Urinary bladder (tissue), 4 donors: ENCODE measurements around the gene FAM20C. TPM values are rescaled to one million over a fixed set of nuclear protein-coding genes. Genes with fewer than 3 reads are reported as not detected.
A peak's percentile ranks its signal among the peaks of the same experiment; 100 is the strongest.
"Not testable (repeated sequence)": the region's sequence is repeated elsewhere in the genome, so short reads cannot be mapped to it uniquely, and the experiment has no call there.

Experiments used
- DNase-seq: peaks from one replicate; pipeline ENCODE4 v3.0.0-alpha.2; 2015; ENCODE audit errors: extremely low spot score
- H3K27ac ChIP-seq: one replicate; pipeline ENCODE4 v1.5.1; 2013; ENCODE audit warnings: low read depth, mild to moderate bottlenecking, moderate library complexity
- H3K36me3 ChIP-seq: one replicate; pipeline ENCODE4 v1.6.1; 2013; ENCODE audit warnings: mild to moderate bottlenecking, moderate library complexity; ENCODE audit not compliant: insufficient read depth
- H3K4me1 ChIP-seq: one replicate; pipeline ENCODE4 v1.6.1; 2013; ENCODE audit warnings: mild to moderate bottlenecking, moderate library complexity; ENCODE audit not compliant: insufficient read depth
- H3K4me3 ChIP-seq: one replicate; pipeline ENCODE4 v1.5.1; 2013; ENCODE audit warnings: low read depth, low read length
- WGBS: extraction: QIAGEN DNeasy Blood & Tissue Kit; methylation state at CpG from one replicate; pipeline ENCODE4 v1.1.7; 2013; 5-methylcytosine and 5-hydroxymethylcytosine counted together
- polyA plus RNA-seq: library from polyadenylated mRNA; stranded (reverse); fragments of 200-250 nt; gene quantifications from one replicate; pipeline ENCODE4 v1.2.3, GENCODE V29; 2013
- total RNA-seq: library from RNA; depleted of rRNA; stranded (reverse); fragments of >200 nt; gene quantifications from one replicate; pipeline ENCODE4 v1.2.3, GENCODE V29; 2014
- donor health status: healthy with polysubstance abuse.
- donor health status: healthy.

FAM20C gene
- total and polyA plus RNA-seq, 2 donors: 13.3 to 86.5 TPM

DNA sequence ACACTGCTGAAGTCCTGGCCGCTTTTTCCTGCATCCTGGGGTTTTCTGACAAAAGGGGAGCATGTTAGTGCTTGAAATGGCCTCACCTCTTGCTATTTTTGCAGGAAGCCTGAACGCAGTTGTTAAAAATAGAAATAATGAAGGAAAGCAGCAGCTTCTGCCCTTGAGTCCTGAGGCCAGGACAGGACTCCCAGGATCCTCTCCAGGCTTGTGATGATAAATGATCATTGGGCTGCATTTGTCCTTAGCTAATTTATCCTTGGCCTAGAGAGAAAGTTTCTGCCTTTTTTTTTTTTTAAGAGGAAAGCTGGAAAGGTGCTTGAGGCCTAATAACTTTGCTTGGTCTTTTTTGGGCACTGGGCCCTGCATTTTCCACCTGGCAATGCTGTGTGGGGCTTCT lies 17.7 kb upstream of the FAM20C start:
- DNase-seq: no peak
- Histone ChIP-seq H3K27ac (no peak overlapping the region), H3K4me1 (no peaks in the 10 kb centered on the region), H3K4me3 (no peak overlapping the region), H3K36me3 (no peaks in the 10 kb centered on the region)
- WGBS: 67% methylated on average over 2 of the region's 2 CpGs

DNA sequence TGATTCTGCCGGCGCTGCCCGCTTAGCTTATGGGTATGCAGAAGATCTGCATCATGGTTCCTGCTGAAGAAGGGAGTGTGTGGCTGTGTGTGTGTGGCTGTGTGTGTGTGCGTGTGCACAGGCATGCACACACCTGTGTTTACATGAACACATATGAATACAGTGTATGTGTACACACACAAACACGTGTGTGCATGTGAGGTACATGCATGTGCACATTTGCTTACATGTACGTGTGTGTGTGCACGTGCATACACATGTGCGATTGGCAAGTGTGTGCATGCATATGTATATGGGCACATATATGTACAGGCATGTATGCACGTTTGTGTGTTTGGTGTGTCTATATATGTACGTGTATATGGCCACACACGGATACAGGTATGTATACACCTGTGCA lies 16.4 kb upstream of the FAM20C start:
- Histone ChIP-seq H3K4me1 (no peaks in the 10 kb centered on the region), H3K36me3 (no peaks in the 10 kb centered on the region), H3K4me3 (no peak overlapping the region), H3K27ac (no peak overlapping the region)
- WGBS: 96% methylated on average over 11 of the region's 11 CpGs
- DNase-seq: no peak

DNA sequence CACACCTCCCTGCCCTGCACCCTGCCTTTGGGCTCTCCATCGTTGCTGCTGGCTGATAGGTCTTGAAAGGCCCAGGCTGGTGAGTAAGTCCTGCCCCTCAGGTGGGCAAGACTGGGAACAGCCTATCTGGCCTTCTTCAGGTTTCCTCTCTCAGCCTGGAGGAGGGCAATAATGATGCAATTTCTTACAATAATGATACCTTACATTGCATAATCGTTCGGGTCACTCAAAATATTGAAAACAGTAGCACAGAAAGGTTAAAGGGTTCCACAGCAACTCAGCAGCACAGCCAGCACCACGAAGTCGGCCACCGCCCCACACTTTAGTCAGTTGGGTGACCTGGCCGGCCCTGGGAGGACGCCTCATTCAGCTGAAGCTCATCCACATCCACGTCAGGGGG lies 16.0 kb upstream of the FAM20C start:
- WGBS: 88% methylated on average over 9 of the region's 9 CpGs
- Histone ChIP-seq H3K4me1 (no peaks in the 10 kb centered on the region), H3K27ac (no peak overlapping the region), H3K4me3 (no peak overlapping the region), H3K36me3 (no peaks in the 10 kb centered on the region)
- no peak for DNase-seq

DNA sequence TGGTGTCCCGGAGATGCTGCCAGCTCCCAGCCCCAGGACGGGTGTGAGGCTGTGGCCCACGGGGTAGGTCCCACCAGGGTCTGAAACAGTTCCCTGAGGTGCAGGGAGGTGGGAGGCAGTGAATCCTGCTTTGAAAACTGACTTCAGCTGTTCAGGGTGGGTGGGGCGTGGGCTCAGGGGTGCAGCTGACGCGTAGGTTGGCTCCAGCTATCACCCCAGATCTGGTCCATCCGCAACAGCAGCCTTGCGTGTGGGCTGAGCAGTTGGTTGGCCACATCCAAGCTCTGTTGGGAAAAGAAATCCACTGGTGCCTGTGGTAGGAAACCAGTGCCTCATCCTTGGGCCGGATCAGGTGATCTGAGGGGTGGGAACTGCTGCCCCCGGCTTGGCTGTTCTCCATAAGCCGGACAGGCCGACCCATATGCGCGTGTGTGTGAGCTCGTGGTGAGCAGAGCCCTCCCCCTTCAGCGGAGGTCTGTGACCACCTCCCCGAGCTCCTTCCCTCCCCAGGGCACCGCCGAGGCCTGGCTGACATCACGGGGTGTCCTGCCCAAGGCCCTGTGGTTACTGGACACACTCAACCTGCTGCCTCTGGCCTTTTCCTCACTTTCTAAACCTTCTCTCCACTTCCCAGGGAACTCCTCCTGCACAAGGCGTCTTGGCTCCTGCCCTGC lies 15.4 kb upstream of the FAM20C start:
- no peaks in the 10 kb centered on the region for H3K4me1 ChIP-seq
- no peaks in the 10 kb centered on the region for H3K36me3 ChIP-seq
- H3K27ac ChIP-seq: no peak overlapping the region
- H3K4me3 ChIP-seq: no peak overlapping the region
- WGBS: 88% methylated on average over 21 of the region's 21 CpGs
- no peak for DNase-seq

DNA sequence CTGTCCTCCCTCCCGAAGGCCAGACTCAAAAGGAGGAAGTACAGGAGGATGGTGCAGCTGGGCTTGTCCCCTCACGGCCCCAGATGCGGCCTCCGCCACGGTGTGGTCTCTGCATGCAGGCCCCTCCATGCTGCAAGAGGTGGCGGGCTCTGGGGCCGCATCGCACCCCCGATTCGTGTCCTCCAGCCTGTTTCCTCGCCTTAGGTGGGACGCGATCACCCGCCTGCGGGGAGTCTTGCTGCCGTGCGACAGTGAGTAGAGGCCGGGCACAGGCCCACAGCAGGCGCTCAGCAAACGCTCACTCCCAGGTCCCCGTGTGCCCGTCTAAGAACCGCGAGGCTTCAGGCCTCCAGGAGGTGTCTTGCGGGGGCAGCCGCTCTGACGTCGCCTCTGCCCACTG lies 13.9 kb upstream of the FAM20C start:
- WGBS: 90% methylated on average over 28 of the region's 28 CpGs
- DNase-seq: no peak
- Histone ChIP-seq H3K27ac (no peak overlapping the region), H3K4me1 (no peaks in the 10 kb centered on the region), H3K4me3 (no peak overlapping the region), H3K36me3 (no peaks in the 10 kb centered on the region)

DNA sequence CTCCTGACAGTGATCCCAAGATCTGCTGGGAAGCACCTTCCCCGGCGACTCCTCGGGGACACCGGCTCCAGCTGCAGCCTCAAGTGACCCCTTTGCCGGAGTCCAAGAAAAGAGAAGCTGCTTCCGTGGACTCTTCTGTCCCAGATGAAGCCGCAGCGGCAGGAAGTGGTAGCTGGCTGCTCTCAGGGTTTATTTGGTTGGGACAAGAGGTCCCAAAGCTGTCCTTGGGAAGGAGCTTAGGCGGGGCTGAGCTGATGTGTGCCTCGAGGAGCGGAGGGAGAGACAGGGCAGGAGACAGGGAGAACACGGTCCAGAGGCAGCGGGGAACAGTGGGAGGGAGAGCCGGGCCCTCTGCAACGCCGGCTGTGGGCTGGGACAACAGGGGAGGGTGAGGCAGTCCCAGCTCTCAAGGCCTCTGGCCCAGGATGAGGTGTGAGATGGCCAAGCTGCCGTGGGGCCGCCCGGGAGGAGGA lies 13.1 kb upstream of the FAM20C start:
- 63% methylated on average over 19 of the region's 19 CpGs for WGBS

DNA sequence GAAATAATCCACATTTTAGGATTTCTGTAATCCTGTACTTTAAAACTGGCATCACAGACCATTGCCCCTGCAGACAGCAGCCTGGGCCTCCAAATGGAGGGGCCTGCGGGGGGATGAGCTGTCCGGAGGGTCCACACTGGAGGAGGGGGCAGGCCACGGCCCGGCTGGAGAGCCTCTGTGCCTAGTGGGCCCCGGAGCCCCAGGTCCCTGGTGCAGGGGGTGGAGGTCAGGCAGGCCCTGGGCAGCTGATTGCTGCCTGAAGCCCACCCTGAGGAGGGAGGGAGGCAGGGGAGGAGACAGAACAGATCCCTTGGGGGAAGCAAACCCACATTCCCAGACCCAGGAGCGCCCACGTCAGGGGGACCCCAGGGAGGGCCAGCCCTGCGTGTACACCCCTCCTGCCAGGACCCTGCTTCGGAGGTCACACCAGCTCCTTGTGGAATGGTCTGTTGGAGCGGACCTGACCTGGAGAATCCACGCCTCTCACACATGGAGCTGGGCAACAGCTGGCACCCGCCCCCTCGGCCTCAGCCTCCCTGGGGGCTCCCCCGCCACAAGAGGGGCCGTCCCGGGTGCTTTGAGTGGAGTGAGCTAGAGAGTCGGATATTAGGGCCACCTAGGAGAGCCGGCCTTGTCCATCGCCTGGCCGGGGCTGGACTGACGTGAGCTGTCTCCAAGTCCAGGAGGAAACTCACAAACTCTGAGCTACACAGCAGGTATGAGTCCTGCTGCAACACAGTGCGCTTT lies 12.2 kb upstream of the FAM20C start:
- no peak overlapping the region for H3K4me3 ChIP-seq
- no peaks in the 10 kb centered on the region for H3K36me3 ChIP-seq
- 91% methylated on average over 22 of the region's 22 CpGs for WGBS
- H3K4me1 ChIP-seq: no peaks in the 10 kb centered on the region
- DNase-seq: no peak
- no peak overlapping the region for H3K27ac ChIP-seq

More for the DNA sequence above, 13.1 kb upstream of the FAM20C start:
- Histone ChIP-seq H3K4me3 (no peak overlapping the region), H3K27ac (no peak overlapping the region), H3K4me1 (no peaks in the 10 kb centered on the region), H3K36me3 (no peaks in the 10 kb centered on the region)
- DNase-seq: no peak

- 95% methylated on average over 16 of the region's 16 CpGs for WGBS
- H3K4me3 ChIP-seq: no peak overlapping the region
- H3K4me1 ChIP-seq: no peaks in the 10 kb centered on the region
- no peaks in the 10 kb centered on the region for H3K36me3 ChIP-seq
- no peak for DNase-seq
- no peak overlapping the region for H3K27ac ChIP-seq
These were observed 10.6 kb upstream of the FAM20C start for GRCh38 chr7:181738-182137.

DNA sequence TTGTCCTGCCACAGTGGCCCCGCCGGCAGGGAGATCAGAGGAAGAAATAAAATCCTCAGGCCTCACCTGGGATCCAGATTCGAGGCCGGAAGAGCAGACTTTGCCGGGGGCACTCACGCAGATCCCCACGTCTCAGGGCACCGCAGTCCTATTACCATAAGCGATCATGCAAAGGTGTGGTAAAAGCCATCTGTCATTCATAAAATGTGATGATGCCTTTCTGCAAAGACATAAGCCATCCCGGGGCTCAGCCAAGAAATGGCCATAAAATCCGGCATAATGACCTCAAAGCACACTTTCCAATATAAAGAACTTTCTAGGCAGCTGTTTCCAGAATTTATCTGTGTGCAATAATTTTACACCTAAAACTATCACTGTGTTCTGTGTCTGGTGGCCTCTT lies 9.9 kb upstream of the FAM20C start:
- not testable (repeated sequence) for H3K27ac ChIP-seq, DNase-seq, H3K4me1 ChIP-seq, H3K36me3 ChIP-seq, H3K4me3 ChIP-seq
- WGBS: 87% methylated on average over 7 of the region's 11 CpGs

GRCh38 chr7:183496-184292 lies 8.7 kb upstream of the FAM20C start:
- no peak overlapping the region for H3K4me3 ChIP-seq
- no peaks in the 10 kb centered on the region for H3K4me1 ChIP-seq
- WGBS: 83% methylated on average over 30 of the region's 30 CpGs
- no peaks in the 10 kb centered on the region for H3K36me3 ChIP-seq
- no peak for DNase-seq
- H3K27ac ChIP-seq: no peak overlapping the region

GRCh38 chr7:184294-185264 lies 7.8 kb upstream of the FAM20C start:
- H3K36me3 ChIP-seq: no peaks in the 10 kb centered on the region
- WGBS: 46% methylated on average over 27 of the region's 27 CpGs
- H3K4me3 ChIP-seq: no peak overlapping the region
- peak overlapping the region; percentile 49 for H3K27ac ChIP-seq
- no peaks in the 10 kb centered on the region for H3K4me1 ChIP-seq
- no peak for DNase-seq

DNA sequence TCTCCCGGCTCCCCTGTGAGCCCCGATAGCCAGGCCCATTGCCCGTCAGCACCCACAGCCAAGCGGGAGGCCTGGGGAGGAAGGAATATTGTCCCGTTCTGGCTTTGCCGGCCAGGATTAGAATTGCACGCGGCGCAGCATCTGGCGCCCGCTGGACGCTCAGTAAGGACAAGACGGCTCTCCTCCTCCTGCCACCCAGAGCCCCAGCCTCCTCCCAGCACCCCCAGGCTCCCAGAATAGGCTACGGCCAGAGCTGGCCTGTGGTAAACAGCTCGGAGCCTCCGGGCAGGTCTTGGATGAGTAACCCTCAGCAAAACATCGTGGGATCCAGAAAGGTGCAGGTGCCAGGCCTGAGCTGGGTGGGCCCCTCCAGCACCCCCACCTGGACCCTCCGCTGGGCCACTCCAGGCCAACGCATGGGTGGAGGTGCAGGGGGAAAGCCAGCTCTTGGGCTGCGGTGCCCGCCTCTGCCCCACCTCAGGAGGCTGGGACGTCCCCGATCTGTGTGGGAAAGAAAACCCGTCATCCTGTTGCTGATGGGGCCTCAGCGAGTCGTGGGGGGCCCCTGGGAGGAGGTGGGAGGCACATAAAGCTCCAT lies 5.8 kb upstream of the FAM20C start:
- Histone ChIP-seq H3K27ac (no peak overlapping the region), H3K4me1 (no peaks in the 10 kb centered on the region), H3K36me3 (no peaks in the 10 kb centered on the region), H3K4me3 (no peak overlapping the region)
- DNase-seq: no peak
- 88% methylated on average over 26 of the region's 26 CpGs for WGBS
